ENCODE results near the gene ACIN1.

ACIN1 gene

DNA sequence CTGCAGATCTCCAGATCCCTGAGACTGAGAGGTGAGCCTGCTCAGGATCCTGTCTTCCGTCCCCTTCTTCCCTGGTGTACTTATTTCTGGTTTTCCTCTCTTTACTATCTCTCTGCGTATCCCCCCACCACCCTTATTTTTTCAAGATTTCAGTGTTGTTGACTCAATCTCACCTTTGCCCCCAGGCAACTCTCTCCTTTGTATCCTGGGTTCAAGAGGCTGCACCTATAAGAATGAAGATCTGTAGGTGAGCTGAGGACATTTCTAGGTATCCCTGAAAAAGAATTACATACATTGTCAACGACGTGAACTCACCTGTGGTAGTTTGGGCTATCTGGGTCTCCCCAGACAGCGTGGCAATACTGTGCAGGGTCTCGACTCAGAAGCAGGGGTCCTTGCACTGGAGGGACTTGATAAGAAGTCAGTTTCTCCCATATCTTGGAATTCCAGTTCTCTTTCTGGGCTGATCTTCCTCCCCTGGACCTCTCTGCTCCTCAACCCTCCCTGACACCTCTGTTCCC lies 9.2 kb upstream of the ACIN1 start:
- no peak for DNase-seq

DNA sequence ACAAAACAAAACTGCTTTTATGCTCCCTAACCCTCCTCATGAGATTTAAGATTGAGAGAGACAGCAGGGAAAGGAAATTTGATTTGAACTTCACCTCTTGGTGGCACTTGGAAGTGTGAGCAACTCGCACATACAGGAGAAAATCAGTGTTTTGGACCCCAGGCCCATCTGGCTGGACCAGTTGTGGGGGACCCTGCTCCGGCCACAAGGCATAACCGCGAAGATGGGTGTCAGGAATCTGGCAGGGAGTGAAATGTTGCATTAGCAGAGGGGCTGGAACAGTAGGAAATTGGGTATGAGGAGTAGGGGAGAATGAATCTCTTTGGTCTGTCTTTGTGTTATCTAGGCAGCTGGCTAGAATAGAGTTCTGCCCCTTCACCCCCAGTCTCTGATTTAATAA lies 8.6 kb upstream of the ACIN1 start:
- DNase-seq, result no peak

DNA sequence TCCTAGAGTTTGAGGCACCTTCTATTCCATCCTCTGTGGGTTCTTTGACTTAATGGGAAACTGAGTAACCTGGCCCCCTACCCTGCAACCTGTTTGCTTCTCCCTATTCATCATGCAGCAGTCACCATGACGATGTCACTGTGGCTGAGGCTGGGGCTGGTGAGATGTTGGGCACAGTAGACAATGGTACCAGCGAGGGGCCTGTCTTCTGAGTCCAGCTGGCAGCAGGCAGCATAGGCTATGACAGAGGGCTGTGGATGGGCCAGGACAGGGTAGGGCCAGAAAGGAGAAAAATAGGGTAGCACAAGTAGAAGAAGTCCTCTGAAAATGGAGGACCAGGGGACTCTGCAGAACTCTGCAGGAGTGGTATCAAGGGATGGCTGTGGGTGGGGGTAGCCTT lies 7.9 kb upstream of the ACIN1 start:
- no peak for DNase-seq

DNA sequence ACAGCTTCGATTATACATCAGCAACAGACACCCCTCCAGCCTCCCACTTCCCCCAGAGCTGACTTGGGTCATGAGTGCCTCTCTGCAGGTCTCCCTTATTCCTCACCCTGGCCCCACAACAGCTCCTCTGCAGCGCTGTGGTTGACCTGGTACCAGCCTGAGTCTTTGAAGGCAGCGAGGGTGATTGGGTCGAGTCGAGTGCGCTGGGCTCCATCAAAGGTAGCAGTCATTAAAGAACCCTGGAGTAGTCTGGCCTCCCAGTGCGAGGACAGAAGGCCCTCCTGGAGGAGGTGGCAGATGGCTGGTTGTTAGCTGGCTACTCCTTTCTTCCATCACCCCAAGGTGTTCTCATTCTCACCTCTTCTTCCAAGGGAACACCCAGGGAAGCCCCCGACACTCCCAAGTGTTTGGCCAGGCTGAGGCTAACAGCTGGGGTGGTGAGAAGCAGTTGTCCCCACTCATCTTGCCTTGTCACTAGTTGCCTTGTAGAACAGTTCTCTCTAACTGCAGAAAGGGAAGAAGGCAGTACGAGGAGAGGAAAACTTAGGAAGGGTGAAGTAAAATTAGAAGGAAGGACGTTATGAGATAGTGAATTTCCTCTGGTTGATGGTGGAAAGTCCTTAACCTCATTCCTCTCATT lies 7.2 kb upstream of the ACIN1 start:
- no peak for DNase-seq

DNA sequence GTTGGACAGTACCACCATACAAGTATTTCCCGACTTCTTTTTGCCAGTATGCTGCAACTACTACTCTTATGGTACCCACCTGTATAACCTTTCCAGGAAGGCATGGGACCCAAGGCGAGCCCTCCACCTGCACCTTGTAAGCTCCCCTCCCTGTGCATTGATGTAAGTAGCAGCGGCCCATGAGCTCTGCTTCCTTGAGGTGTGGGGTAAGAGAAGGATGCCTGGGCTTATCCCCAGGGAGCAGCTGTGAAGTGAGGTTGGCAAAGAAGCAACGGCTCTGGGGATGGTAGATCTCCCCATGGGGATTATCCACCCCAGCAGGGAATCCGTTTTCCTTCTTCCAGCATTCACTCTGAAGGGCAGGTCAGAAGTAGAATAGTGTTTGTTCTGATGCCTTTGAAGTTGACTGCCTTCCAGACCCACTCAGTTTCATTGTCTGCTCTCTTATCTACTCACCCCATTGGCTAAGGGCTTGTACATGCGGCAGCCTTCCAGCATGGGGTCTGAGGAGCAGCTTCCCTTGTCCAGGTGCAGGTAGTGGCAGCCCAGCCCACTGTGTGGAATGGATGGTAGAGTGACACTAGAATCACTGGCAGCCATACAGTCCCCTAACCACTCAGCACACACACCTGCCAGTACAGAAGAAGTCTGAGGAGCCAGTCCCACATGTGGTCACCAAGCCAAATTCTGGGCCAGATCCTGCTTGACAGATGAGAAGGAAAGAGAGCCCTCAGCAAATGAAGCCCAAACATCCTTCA lies 6.5 kb upstream of the ACIN1 start:
- no peak for DNase-seq

DNA sequence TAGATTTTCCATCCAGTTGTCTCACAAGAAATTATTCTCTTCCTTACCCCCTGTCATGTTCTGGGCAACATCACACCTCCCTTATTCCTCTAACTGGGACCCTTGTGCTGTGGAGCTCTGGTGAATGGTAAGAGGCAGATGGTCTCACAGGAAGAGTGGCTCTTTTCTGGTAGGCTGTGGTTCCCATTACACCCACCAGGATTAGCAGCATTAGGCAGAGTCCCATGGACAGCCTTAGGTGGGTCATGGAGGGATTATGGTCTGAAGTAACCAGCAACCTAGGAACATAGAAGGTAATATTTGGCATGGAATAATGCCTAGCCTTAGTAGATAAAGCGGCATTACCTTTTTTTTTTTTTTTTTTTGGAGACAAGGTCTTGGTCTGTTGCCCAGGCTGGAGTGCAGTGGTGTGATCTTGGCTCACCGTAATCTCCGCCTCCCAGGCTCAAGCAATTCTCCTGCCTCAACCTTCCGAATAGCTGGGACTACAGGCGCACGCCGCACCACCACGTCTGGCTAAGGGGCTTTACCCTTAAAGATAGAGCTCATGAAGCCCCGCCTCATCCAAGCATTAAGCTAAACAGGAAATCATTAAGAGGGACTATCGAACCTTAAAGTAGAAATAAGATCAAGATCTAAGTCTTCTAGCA lies 4.4 kb upstream of the ACIN1 start:
- no peak for DNase-seq

DNA sequence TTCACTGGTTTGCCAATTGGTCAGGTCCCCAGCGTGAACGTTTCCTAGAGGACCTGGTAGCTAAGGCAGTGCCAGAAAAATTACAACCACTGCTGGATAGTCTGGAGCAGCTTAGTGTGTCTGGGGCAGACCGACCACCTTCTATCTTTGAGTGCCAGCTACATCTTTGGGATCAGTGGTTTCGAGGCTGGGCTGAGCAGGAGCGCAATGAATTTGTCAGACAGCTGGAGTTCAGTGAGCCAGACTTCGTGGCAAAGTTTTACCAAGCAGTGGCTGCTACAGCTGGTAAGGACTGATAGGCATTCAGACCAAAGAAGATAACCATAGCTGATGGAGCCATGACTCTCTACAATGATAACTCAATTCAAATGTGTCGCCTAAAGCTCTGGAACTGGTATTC lies 2.9 kb upstream of the ACIN1 start:
- DNase-seq, result no peak

DNA sequence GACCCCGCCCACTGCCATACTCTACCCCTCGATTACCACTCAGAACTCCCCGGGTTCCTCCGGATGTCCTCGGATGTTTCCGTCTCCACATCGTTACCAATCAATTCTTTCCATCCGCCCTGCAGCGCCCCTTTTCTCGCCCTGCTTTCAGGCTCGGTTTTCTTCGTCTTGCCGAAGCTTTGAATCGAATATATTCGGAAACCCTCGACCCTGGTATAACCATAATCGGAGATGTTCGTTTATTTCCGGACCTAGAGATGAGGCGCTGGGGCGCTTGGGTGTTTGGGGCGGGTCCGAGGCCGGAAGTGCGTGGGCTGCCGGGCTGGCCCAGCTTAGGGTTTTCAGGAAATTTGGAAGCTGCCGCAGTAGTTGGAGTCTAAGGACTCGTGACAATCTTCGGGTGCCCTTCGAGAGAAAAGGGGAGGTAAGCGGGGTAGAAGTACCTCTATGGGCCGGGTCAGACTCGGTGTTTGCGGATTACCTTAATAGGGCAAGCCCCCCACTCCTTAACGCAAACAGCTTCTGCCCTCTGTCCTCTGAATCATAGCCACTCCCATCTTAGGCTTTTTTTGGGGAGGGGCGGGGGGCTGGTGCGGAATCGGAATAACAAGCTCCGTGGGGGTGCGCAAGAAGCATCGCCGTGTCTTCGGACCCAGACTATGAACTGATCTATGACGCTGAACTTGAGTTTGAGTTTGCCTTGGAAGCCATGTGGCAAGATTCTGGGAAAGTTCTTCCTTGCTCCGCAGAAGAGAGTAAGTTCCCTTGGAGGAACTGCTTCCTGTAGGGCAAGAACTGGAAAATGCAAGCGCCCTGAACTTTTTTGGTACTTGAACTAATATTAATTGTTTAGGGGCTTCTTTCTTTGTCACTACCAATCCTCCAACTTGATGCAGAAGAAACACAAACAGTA lies 516 bp upstream of the ACIN1 start, which contains the start of gene C14orf119:
Gene C14orf119 (plus strand): TSS at position 310 of the 913 bp plus-strand sequence. CDS start 2,154 bp downstream, outside the sequence.
- no peak for DNase-seq

DNA sequence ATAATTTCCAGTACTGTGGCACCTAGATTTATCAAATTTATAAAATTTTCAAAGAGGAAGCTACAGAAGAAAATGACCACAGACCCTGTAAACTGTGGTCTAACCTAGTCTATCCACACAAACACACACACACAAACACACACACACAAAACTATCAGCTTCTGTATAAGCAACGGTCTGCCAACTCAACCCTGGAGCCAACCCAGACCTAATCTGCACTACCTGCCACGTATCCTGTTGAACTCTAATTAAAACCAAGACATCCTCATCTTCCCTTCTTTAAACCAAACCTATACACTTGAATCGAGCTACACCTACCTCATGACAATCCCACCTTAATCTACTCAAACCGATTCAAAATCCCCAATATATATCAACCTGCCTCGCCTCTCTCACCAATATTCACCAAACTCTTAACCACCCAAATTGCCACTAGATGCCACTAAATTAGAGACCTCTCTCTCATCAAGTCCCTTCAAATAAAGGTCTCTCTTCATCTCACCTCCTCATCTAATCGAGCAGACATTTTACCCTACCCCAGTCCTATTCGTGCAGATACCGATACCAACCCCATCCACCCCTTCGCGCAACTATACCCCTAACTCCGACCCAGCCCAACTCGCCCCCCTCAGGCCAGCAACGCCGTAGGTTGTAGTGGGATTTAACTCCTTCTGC lies 808 bp downstream of the ACIN1 start:
- no peak for DNase-seq

DNA sequence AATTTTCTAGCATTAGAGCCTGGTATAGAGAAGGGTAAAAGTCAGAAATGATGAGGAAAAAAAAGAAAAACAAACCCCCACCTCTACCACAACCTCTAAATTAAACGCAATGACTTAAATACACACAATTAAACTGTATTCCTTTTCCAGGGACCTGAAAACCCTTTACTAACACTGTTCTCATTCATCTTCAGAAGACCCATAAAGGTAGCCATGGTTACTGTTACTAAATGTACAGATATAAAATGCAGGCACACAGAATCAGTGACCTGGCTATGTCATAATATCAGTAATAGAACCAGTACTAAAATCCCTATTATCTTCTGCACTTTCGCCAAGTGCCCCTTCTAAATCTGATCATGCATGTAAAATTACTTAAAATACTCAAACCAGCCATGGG lies 1.4 kb downstream of the ACIN1 start:
- DNase-seq, result no peak

DNA sequence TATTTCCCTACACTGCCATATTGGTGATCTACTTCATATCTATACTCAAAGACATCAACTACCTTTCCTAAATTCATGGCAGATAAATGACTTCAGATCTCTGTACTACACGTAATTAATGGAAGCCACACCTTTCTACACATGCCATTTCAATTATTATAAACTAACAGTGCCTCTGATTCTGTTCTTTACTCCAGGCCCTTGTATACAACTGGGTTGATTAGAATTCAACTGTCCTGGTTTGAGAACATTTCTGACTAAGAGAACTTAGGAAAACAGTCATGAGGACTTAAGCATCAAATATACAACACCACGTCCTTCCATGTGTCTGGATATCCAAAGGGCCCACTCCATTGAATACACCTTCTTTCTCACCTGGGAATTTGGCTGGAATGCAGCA lies 1.8 kb downstream of the ACIN1 start:
- no peak for DNase-seq

DNA sequence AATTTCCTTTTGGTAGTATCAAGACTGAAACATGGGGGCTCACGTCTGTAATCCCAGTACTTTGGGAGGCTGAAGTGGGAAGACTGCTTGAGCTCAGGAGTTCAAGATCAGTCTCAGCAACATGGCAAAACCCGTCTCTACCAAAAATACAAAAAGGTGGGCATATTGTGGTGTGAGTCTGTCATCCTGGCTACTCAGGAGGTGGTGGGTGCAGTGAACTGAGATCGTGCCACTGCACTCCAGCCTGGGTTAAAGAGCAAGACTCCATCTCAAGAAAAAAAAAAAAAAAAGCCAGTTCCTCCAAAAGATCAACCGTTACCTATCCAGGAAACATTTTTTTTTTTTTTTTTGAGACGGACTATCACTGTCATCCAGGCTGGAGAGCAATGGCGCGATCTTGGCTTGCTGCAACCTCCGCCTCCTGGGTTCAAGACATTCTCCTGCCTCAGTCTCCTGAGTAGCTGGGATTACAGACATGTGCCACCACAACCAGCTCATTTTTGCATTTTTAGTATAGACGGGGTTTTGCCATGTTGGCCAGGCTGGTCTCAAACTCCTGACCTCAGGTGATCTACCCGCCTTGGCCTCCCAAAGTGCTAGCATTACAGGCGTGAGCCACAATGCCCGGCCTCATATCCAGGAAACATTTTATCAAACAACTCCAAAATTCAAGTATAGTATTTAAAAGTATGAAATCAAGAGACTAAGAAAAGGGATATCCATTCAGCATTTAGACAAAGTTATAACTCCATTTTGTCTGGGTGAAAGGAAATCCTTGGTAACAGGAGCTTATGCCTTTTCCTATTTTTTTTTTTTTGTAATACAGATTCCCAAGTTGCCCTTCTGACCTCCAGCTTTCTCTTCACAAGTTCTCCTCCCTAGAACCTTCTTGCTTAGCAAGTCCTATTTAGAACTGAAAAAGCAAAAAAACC lies 3.4 kb downstream of the ACIN1 start:
- no peak for DNase-seq

DNA sequence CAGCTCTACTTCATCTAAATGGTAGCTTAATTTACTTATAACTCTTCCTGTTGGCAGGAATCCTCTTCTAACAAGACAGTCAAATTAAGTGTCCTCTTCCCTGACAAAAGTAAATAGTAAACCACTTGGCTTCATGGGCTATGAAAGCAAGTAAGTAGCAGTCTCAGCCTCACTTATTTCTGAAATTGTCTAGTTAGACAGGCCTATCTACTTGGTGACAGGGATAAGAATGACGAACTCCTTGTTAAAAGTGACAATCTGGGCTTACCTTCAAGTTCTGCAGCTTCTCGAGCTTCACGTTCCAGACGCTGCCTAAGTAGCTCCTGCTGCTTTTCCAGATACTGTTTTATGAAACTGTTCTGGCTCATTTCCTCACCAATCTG lies 4.7 kb downstream of the ACIN1 start:
- DNase-seq, result no peak

DNA sequence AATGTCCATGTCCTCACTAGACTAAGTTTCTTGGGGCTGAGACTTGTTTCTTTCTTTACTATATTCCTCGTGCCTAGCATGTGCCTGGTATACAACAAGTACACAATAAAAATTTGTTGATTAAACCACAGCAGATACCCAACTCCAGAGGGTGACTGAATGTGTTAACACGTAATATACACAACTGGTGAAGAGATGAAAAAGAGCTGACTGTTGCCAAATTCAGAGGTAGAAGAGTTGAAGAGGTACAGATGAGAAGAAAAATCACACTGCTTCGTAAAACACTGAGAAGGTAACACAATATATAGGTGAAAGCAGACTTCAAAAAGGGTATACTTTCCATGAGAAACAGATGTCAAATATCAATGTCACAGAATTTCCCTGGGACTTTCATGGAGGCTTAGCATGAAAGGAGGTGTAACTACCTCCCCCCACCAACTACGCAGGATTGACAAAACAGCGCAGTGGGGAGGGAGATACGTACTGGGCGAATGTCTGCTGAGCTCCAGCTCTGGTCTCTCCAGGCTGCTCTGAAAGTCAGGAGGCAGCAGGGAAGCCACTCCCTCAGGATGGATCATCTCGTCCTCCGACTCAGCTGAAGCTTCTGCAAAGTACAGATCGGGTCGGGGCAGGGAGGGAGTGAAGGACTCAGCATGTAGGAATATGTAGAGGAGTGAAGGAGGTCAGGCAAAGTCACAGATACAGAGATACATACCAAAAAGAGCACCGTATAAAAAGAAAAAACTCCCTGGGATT lies 5.3 kb downstream of the ACIN1 start:
- no peak for DNase-seq

DNA sequence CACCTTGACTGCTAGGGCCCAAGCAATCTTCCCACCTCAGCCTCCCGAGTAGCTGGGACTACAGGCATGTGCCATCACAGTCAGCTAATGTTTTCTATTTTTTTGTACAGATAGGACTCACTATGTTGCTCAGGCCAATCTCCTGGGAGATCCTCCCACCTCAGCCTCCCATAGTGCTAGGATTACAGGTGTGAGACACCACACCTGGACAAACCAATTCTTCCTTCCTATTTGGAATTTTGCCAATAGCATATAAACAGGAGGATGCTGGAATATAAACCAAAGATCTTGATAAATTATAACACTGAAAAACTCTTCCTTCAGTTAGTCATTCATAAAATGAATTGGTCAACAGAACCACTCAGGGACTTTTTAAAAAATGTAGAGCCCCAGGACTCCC lies 8.4 kb downstream of the ACIN1 start:
- no peak for DNase-seq

DNA sequence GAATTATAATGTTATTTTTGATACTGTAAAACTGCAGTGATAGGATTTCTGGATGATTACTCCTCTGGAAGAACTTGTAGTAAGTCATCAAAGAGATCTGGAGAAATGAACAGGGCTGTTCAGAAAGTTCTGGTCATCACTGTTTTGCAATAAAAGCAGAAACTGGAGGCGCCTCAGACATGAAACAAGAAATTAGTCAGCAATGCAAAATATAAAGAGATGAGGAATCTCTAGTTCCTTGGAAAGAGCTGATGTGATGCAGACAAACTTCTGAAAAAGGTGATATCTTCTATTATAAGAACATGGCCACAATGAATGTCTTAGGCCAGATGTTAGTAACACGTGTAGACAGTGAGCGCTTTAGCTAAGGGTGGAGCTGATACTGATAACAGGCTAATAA lies 9.5 kb downstream of the ACIN1 start:
- no peak for DNase-seq

DNA sequence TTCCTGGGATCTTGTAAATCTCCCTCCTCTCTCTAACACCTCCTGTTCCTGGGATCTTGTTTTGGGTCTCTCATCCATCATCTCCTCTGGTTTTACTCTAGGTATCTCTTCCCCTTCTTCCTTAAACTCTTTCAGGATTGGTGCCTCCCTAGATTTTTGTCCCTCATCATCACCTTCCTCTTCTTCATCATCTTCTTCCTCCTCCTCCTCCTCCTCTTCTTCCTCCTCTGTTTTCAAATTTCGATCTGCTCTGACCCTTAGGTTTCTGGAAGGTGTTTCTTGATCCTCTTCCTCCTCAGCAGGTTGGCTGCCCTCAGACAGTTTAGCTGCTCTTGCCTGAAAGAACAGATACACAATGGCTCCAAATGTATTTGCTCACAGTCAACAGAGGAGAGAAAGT lies 14.5 kb downstream of the ACIN1 start:
- DNase-seq, result no peak

DNA sequence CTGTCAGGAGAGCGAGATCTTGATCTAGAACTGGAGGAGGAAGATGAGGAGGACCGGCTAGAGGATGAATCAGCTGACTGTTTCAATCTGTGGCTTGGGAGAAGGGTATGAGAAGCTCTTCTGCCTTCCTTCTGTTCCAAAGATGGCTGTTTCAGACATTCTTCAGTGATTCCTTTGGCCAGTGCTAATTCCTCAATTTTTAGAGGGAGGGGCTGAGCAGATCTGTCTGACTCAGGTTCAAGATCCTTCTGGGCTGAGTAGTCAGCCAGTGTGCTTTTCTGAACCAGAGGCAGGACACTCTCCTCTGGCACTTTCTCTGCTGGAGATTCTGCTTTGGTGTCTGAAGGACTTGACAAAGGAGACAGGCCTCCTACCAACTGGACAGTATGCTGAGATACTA lies 15.2 kb downstream of the ACIN1 start:
- DNase-seq, result no peak

DNA sequence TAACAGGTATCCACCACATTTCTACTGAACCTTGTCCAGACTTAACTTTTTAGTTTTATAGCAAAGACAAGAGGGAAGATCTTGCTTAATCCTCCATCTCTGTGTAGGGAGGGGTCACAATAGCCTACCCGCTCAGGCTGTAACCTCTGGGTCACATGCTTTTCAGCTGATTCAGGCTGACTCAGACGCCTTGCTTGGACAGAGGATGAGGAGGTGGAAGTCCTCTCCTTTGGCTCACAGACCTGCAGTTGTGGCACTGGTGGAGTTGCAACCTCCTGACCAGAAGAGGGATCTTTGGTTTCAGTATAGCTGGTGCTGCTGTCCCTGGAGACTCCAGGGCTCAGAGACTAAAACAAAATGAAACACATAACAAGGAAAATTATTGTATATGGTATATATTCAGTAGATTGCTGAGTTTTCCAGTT lies 16.2 kb downstream of the ACIN1 start:
- DNase-seq, result no peak

DNA sequence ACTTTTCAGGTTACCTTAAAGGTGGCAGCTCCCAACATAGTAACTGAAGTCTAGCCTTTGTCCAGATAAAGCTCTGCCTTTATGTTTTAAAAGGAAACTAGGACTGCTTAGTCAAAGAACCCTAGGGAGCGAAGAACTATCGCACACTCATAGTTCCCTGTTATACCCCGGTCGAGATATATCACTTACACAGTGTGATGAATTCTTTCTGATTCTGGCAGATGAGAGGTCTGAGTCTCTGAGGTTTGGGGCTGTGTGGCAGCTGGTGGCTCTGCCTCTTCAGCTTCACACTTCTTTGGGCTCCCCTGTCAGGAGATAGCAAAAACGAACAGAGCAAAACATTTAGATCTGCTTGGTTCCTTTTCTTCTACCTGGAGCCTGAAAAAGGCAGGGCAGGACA lies 17.0 kb downstream of the ACIN1 start:
- DNase-seq, result no peak

Data from kidney glomerular epithelial cell (primary cell).